H9 (cell line): ENCODE data around the gene ZNF429. TPM values are rescaled to one million over a fixed set of nuclear protein-coding genes. Genes with fewer than 3 reads are reported as not detected.

Experiments
- DNase-seq: peaks from one replicate; pipeline ENCODE4 v3.0.0-alpha.2; 2017
- H2AFZ ChIP-seq: one replicate; pipeline ENCODE4 v1.6.1; 2013; ENCODE audit warnings: mild to moderate bottlenecking, low read length, control low read depth, moderate library complexity
- H2AK5ac ChIP-seq: 2 replicates; pipeline ENCODE4 v1.6.1; 2013; ENCODE audit warnings: low read length, control low read depth, mixed read lengths; ENCODE audit not compliant: insufficient read length
- H2BK120ac ChIP-seq: one replicate; pipeline ENCODE4 v1.6.1; 2013; ENCODE audit warnings: low read depth, mild to moderate bottlenecking, low read length, control low read depth, inconsistent platforms; ENCODE audit not compliant: poor library complexity, severe bottlenecking
- H2BK12ac ChIP-seq: 2 replicates; pipeline ENCODE4 v1.6.1; 2013; ENCODE audit warnings: low read length, control low read depth, mixed read lengths, low read depth; ENCODE audit not compliant: insufficient read length
- H2BK15ac ChIP-seq: 2 replicates; pipeline ENCODE4 v1.6.1; 2013; ENCODE audit warnings: low read depth, low read length, control low read depth
- H2BK20ac ChIP-seq: one replicate; pipeline ENCODE4 v1.6.1; 2013; ENCODE audit warnings: low read depth, mild to moderate bottlenecking, low read length, control low read depth, inconsistent platforms; ENCODE audit not compliant: poor library complexity, severe bottlenecking
- H2BK5ac ChIP-seq: 2 replicates; pipeline ENCODE4 v1.6.1; 2013; ENCODE audit warnings: low read length, control low read depth, mixed read lengths; ENCODE audit not compliant: insufficient read length
- H3K14ac ChIP-seq: 2 replicates; pipeline ENCODE4 v1.6.1; 2013; ENCODE audit warnings: low read length, control low read depth; ENCODE audit not compliant: insufficient read depth
- H3K18ac ChIP-seq: 2 replicates; pipeline ENCODE4 v1.6.1; 2013; ENCODE audit warnings: low read depth, mild to moderate bottlenecking, mixed read lengths, low read length, control low read depth; ENCODE audit not compliant: insufficient read length
- H3K23ac ChIP-seq: 2 replicates; pipeline ENCODE4 v1.6.1; 2013; ENCODE audit warnings: low read length, control low read depth, mixed read lengths, low read depth; ENCODE audit not compliant: insufficient read length
- H3K23me2 ChIP-seq: 2 replicates; pipeline ENCODE4 v1.6.1; 2013; ENCODE audit warnings: low read depth, mild to moderate bottlenecking, mixed read lengths, low read length, control low read depth; ENCODE audit not compliant: insufficient read length, poor library complexity, severe bottlenecking
- H3K27ac ChIP-seq: 2 replicates; pipeline ENCODE4 v1.5.1; 2013; ENCODE audit warnings: low read length, control low read depth, mixed read lengths, low read depth; ENCODE audit not compliant: insufficient read length
- H3K27me3 ChIP-seq: 2 replicates; pipeline ENCODE4 v1.6.1; 2013; ENCODE audit warnings: low read length, control low read depth, inconsistent platforms; ENCODE audit not compliant: insufficient read depth
- H3K4ac ChIP-seq: 2 replicates; pipeline ENCODE4 v1.6.1; 2013; ENCODE audit warnings: low read depth, mild to moderate bottlenecking, control low read depth, inconsistent platforms, low read length, moderate library complexity
- H3K4me1 ChIP-seq: 2 replicates; pipeline ENCODE4 v1.6.1; 2013; ENCODE audit warnings: low read length, control low read depth, inconsistent platforms; ENCODE audit not compliant: insufficient read depth
- H3K4me2 ChIP-seq: 2 replicates; pipeline ENCODE4 v1.6.1; 2013; ENCODE audit warnings: low read length, control low read depth, mixed read lengths; ENCODE audit not compliant: insufficient read length, insufficient read depth
- H3K56ac ChIP-seq: 2 replicates; pipeline ENCODE4 v1.6.1; 2013; ENCODE audit warnings: low read depth, mild to moderate bottlenecking, mixed read lengths, low read length, control low read depth; ENCODE audit not compliant: insufficient read length
- H3K79me1 ChIP-seq: 2 replicates; pipeline ENCODE4 v1.6.1; 2013; ENCODE audit warnings: low read depth, mild to moderate bottlenecking, moderate library complexity, low read length, control low read depth, inconsistent platforms; ENCODE audit not compliant: insufficient read depth, poor library complexity, severe bottlenecking
- H3K79me2 ChIP-seq: 2 replicates; pipeline ENCODE4 v1.6.1; 2013; ENCODE audit warnings: low read length, control low read depth, inconsistent platforms; ENCODE audit not compliant: insufficient read depth
- H3K9ac ChIP-seq: 2 replicates; pipeline ENCODE4 v1.6.1; 2013; ENCODE audit warnings: low read length, control low read depth, mixed read lengths; ENCODE audit not compliant: insufficient read length; ENCODE audit errors: extremely low read depth
- H3K9me3 ChIP-seq: one replicate; pipeline ENCODE4 v1.6.1; 2013; ENCODE audit warnings: low read depth, low read length, inconsistent platforms; ENCODE audit not compliant: control insufficient read depth
- H3T11ph ChIP-seq: one replicate; pipeline ENCODE4 v1.6.1; 2013; ENCODE audit warnings: mild to moderate bottlenecking, low read length, control low read depth, inconsistent platforms
- H4K20me1 ChIP-seq: one replicate; pipeline ENCODE4 v1.6.1; 2013; ENCODE audit not compliant: control insufficient read depth, insufficient read length, insufficient read depth
- H4K5ac ChIP-seq: 2 replicates; pipeline ENCODE4 v1.6.1; 2013; ENCODE audit warnings: low read depth, mild to moderate bottlenecking, mixed read lengths, low read length, control low read depth; ENCODE audit not compliant: insufficient read length
- H4K8ac ChIP-seq: replicated peaks from 2 replicates; pipeline ENCODE4 v1.6.1; 2013; ENCODE audit warnings: low read length, control low read depth, mixed read lengths, low read depth; ENCODE audit not compliant: insufficient read length
- H4K91ac ChIP-seq: 2 replicates; pipeline ENCODE4 v1.6.1; 2013; ENCODE audit warnings: low read depth, mild to moderate bottlenecking, moderate library complexity, mixed read lengths, low read length, control low read depth; ENCODE audit not compliant: insufficient read length
- H3K27ac Mint-ChIP-seq, 3 experiments: 2 replicates in 2 of 3; 3 replicates in 1 of 3; pipeline ENCODE4 v1.8.0; 2020 to 2021; ENCODE audit warnings: mixed read lengths in 3 of 3, mild to moderate bottlenecking in 1 of 3, moderate library complexity in 1 of 3
- H3K27me3 Mint-ChIP-seq: 2 replicates; pipeline ENCODE4 v1.8.0; 2021; ENCODE audit warnings: low read depth, mild to moderate bottlenecking, moderate library complexity, mixed read lengths
- H3K36me3 Mint-ChIP-seq, 3 experiments: 2 replicates in 2 of 3; 3 replicates in 1 of 3; pipeline ENCODE4 v1.8.0; 2020 to 2021; ENCODE audit warnings: low read depth in 3 of 3, mixed read lengths in 3 of 3; ENCODE audit not compliant: insufficient read depth in 1 of 3
- H3K4me1 Mint-ChIP-seq, 2 experiments: 2 replicates each; pipeline ENCODE4 v1.8.0; 2020; ENCODE audit warnings: mixed read lengths in 2 of 2
- H3K4me3 Mint-ChIP-seq, 2 experiments: 2 replicates in 1 of 2; 3 replicates in 1 of 2; pipeline ENCODE4 v1.8.0; 2020 to 2021; ENCODE audit warnings: mild to moderate bottlenecking in 2 of 2, mixed read lengths in 2 of 2, moderate library complexity in 1 of 2
- H3K9me3 Mint-ChIP-seq, 2 experiments: 2 replicates in 1 of 2; 3 replicates in 1 of 2; pipeline ENCODE4 v1.8.0; 2020; ENCODE audit warnings: mild to moderate bottlenecking in 2 of 2, mixed read lengths in 2 of 2, moderate library complexity in 1 of 2
- WGBS: extraction: QIAGEN DNeasy Blood & Tissue Kit; methylation state at CpG from one replicate; pipeline ENCODE4 v1.1.7; 2013; ENCODE audit warnings: missing lambda C conversion rate, low lambda C conversion rate, mixed read lengths; ENCODE audit not compliant: insufficient read length; ENCODE audit errors: extremely low coverage; 5-methylcytosine and 5-hydroxymethylcytosine counted together
- total RNA-seq: library from RNA; stranded (reverse); gene quantifications from 2 replicates; pipeline ENCODE4 v1.2.1, GENCODE V29; 2021
- TF ChIP-seq, protein P1 (sequence below): fragments of 200-600 bp; sonication (generic); conservative IDR thresholded peaks from 3 replicates; pipeline ENCODE4 v1.8.0; 2021; ENCODE audit warnings: antibody characterized with exemption, mild to moderate bottlenecking

The ZNF429 gene
- total RNA-seq, 1 experiment from 2014 or later: 11.2 TPM

DNA sequence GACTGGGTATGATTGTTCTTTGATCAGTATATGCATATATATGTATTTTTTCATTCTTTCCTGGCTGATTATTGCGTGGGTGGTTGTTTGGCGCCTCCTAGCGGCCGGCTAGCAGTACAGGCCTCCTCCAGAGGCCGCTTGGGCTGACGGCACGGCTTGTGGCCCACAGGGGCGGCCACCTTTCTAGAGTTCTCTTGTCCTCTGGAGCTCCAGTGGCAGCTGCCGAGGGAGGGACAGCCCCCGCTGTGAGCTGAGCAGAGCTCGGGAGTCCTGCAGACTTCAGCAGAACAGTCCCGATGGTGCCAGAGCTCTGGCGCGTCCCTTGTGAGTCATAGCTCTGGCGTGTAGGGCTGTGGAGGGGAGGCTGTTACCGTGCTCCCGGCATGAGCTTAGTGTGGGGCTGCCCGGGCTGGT lies 22.5 kb upstream of the ZNF429 start:
- Histone ChIP-seq H3K79me2 (no peaks in the 10 kb centered on the region), H2BK120ac (no peak overlapping the region), H3K27me3 (no peaks in the 10 kb centered on the region), H4K20me1 (no peaks in the 10 kb centered on the region), H4K8ac (no peak overlapping the region), H2AFZ (no peak overlapping the region), H3K9me3 (peaks cover 12% of the 10 kb centered on the region), H3K4me1 (no peaks in the 10 kb centered on the region), H3K27ac (no peak overlapping the region), H2BK20ac (no peak overlapping the region), H2AK5ac (no peak overlapping the region), H4K5ac (no peak overlapping the region), H3K4me2 (no peak overlapping the region), H3T11ph (no peak overlapping the region), H3K4ac (no peak overlapping the region), H4K91ac (no peak overlapping the region), H3K9ac (no peak overlapping the region), H3K79me1 (no peaks in the 10 kb centered on the region), H3K23ac (no peak overlapping the region), H3K14ac (no peak overlapping the region), H2BK12ac (no peak overlapping the region), H3K56ac (no peak overlapping the region), H3K18ac (no peak overlapping the region), H2BK15ac (no peak overlapping the region), H3K23me2 (no peaks in the 10 kb centered on the region), H2BK5ac (no peak overlapping the region)
- Mint-ChIP-seq H3K4me3 (no peak overlapping the region), H3K36me3 (peaks cover 22 to 47% (median 40%) of the 10 kb centered on the region in 3 experiments), H3K27ac (no peak overlapping the region), H3K4me1 (peaks cover 0 to 5% of the 10 kb centered on the region in 2 experiments; a peak in 2 of 4 replicates), H3K9me3 (peaks cover 30 to 45% of the 10 kb centered on the region in 2 experiments), H3K27me3 (no peaks in the 10 kb centered on the region)
- DNase-seq: peak; percentile 81
- TF ChIP-seq, protein P1, sequence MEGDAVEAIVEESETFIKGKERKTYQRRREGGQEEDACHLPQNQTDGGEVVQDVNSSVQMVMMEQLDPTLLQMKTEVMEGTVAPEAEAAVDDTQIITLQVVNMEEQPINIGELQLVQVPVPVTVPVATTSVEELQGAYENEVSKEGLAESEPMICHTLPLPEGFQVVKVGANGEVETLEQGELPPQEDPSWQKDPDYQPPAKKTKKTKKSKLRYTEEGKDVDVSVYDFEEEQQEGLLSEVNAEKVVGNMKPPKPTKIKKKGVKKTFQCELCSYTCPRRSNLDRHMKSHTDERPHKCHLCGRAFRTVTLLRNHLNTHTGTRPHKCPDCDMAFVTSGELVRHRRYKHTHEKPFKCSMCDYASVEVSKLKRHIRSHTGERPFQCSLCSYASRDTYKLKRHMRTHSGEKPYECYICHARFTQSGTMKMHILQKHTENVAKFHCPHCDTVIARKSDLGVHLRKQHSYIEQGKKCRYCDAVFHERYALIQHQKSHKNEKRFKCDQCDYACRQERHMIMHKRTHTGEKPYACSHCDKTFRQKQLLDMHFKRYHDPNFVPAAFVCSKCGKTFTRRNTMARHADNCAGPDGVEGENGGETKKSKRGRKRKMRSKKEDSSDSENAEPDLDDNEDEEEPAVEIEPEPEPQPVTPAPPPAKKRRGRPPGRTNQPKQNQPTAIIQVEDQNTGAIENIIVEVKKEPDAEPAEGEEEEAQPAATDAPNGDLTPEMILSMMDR: peak; percentile 97
- no CpG with 5 or more reads among the region's 18 CpGs for WGBS
